Measurements from ENCODE around the gene MED8.

- TF ChIP-seq CTCF (IDR thresholded peaks at IDR 0.05): peak; percentile 47
- no peak for TF ChIP-seq CEBPB (IDR thresholded peaks at IDR 0.05)
- TF ChIP-seq RFX5 (IDR thresholded peaks at IDR 0.05): no peak
- no peak for TF ChIP-seq HMGXB4 (CRISPR knock-in tag; IDR thresholded peaks at IDR 0.05; ENCODE audit: borderline replicate concordance)
- TF ChIP-seq EHMT2 (IDR thresholded peaks at IDR 0.05; ENCODE audit: low read depth): no peak
- TF ChIP-seq CHD2 (IDR thresholded peaks at IDR 0.05; ENCODE audit: low read length, partially characterized antibody): no peak
- TF ChIP-seq POLR2A (IDR thresholded peaks at IDR 0.05; ENCODE audit: low read length): peak; percentile 72
- TF ChIP-seq SMC3 (IDR thresholded peaks at IDR 0.05): 0 out of 3 replicates have a peak, but pooled peaks have one; percentile 6
- TF ChIP-seq MAFK (IDR thresholded peaks at IDR 0.05; ENCODE audit: partially characterized antibody): no peak
- TF ChIP-seq RAD21 (conservative IDR thresholded peaks at IDR 0.05 in 1 of 2, IDR thresholded peaks at IDR 0.05 in 1 of 2): peak in 1 of 2 experiments; percentile 30; a peak in 2 of 5 replicates
- TF ChIP-seq FOSL2 (IDR thresholded peaks at IDR 0.05): no peak
- no peak for TF ChIP-seq FOSL2 (CRISPR knock-in tag; IDR thresholded peaks at IDR 0.05)
- TF ChIP-seq KDM1A (IDR thresholded peaks at IDR 0.05; ENCODE audit: low read depth): no peak
- TF ChIP-seq ZC3H11A (IDR thresholded peaks at IDR 0.05): no peak
These were observed 31.4 kb downstream of the MED8 start for GRCh38 chr1:43358121-43358745.
